GM18507 (cell line): ENCODE data around the gene PIR.

Experiments used
- DNase-seq: peaks from one replicate; pipeline ENCODE4 v3.0.0; 2011; ENCODE audit warnings: low read depth; ENCODE audit not compliant: insufficient read length; ENCODE audit errors: extremely low spot score
- FAIRE-seq: peaks from 2 replicates; lab custom pipeline; 2011; peaks lifted over from hg19 to GRCh38; lab: Jason Lieb, UNC

Gene PIR

DNA sequence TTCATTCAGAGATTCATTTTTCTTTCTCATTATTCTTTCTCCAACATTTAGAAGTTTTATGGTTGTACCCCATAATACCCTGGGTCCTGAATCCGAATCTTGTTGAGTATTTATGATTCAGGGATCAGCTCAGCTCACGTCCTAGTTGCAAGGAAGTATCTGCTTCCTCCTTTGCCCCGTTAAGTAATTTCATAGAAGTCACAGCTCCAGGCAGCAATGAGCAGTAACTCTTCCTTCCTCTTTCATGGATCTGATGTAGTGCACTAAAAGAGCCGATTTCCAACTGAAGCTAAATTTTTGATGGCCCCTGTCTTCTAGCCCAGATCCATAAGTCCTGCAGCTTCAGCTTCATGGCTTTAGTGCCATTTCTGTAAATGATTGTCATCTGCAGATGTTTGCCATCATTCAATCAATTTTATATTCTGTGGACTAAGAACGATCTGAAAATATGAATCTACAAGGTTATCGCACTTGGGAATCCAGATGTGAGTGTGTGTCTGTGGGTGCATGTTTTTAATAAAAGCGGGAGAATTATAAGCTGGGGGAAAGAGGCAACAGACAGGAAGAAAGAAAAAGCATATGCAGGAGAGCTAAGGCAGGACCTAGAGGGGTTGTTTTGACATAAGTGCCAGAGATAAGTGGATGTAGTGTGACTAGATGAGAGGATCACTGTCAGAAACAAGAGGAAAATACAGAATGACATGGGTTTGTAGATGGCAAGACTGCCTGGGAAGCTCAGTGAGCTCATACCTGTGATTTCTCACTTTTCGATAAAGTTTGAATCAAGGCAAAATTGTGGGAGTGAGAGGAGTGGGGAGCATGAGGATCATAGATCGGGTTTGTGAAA lies 126.4 kb downstream of the PIR start:
- DNase-seq: no peak
- no peak for FAIRE-seq

DNA sequence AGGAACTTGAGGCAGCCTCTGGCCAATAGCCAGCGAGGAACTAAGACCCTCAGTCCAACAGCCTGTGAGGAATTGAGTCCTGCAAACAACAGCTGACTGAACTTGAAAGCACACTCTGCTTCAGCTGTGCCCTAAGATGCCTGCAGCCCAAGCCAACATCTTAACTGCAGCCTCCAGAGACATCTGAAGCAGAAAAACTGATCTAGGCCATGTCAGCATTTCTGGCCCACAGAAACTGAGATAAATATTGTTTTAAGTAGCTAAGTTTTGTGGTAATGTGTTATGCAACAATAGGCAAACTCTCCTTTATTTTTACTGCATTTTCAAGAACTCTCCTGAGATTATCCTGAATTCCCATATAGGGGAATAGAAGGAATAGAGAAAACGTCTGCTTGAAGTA lies 133.4 kb downstream of the PIR start:
- FAIRE-seq (no peak), DNase-seq (no peak)

- FAIRE-seq (no peak), DNase-seq (no peak)
These were observed 134.6 kb downstream of the PIR start for GRCh38 chrX:15358533-15358932.

DNA sequence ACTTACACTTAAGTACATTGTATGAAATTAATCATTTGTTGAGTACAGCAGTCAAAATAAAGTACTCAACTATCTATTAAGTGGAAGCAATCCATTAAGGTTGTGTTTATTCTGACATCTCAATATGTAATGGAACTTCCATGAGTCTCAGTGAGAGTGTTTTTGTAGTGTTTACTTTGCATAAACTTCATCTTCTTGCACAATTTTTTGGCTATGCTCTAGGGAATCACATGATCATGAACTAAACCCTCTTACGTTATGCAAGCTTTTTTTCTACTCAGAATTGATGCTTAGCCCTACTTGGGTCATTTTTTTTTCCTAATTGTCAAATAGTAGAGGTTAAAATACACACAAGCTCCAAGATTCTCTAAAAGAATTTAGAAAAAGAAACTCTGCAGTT lies 136.7 kb downstream of the PIR start:
- FAIRE-seq (no peak), DNase-seq (no peak)

GRCh38 chrX:15350329-15350996 lies 142.7 kb downstream of the PIR start:
- peak; percentile 5 for FAIRE-seq
- no peak for DNase-seq

- no peak for DNase-seq
- FAIRE-seq: peak; percentile 84
These were observed 144.1 kb downstream of the PIR start for GRCh38 chrX:15349046-15349445.

DNA sequence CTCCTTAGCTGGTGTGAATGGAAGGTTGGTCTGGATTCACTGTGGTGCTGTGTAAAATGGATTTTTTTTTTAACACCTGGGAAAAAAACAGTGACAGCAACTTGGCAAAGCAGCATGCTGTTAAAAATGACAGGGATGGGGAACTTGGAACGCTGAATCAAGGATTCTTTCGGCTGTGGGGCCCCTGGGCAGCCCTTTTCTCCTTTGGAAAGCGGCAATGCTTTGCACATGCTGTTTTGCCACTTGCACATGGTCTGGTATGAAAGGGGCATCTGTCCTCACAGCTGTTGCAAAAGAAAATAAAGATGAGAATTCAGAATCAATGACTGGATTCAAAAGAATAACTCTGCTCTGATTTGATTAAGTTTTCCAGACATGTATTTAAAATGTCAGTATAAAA lies 147.2 kb downstream of the PIR start:
- FAIRE-seq (no peak), DNase-seq (no peak)

- FAIRE-seq: no peak
- no peak for DNase-seq
These were observed 149.0 kb downstream of the PIR start for GRCh38 chrX:15344106-15344505.

GRCh38 chrX:15343075-15343476 lies 150.1 kb downstream of the PIR start:
- no peak for FAIRE-seq
- no peak for DNase-seq

DNA sequence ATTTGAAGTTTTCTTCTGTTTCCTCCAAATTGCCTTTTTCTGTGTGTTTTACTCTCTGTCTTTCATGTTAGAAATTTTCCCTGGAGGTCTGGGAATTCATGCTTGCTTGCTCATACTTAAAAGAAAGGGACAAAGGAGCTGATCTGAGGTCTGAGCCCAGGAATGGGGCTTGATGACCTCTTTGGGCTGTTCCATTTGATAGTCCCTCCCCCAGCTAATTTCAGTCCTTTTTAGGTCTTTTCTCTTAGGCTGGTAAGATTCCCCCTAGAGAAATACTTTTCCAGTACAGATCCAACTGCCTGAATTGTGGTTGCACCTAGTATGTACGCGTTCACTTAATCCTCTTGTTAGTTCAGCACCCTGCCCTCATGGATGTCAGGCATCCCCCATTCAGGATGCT lies 152.3 kb downstream of the PIR start:
- FAIRE-seq: no peak
- no peak for DNase-seq

DNA sequence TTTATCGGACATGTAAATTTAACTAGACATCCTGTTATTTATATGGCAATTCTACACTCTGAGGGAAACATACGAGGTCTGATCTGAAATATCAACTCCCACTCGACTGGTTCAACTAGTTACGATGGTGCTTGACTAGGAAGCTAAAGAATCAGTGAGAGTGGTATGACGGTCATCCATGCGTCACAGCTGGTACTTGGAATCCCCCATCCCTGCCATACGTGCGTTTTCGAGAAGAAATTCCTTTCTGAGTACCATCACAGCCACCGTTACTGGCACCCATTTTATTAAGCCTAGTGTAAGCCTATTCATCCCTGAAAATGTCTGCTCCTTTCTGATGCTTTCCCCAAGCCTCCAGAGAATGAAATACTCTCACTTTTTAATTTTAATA lies 157.1 kb downstream of the PIR start:
- no peak for FAIRE-seq

GRCh38 chrX:15335135-15336022 lies 157.8 kb downstream of the PIR start, which contains the start of gene PIGA:
PIGA (minus strand) TSS chrX:15335523; CDS start chrX:15331930, 3,593 bp downstream.
- DNase-seq: peak; percentile 69
- peak; percentile 100 for FAIRE-seq

More for the DNA sequence above, 157.1 kb downstream of the PIR start:
- no peak for DNase-seq
